Smooth muscle cell (in vitro differentiated cells): Measurements from ENCODE around the gene MCC. TPM values are rescaled to one million over a fixed set of nuclear protein-coding genes. Genes with fewer than 3 reads are reported as not detected.
A peak's percentile ranks its signal among the peaks of the same experiment; 100 is the strongest.

ENCODE experiments used
- DNase-seq: peaks from one replicate; lab custom pipeline; 2025; ENCODE audit not compliant: unreplicated experiment; lab: John Stamatoyannopoulos, UW
- H2AFZ ChIP-seq: fragments of 200-600 bp; sonication (generic); 2 replicates; pipeline ENCODE4 v1.6.0; 2016; ENCODE audit warnings: antibody characterized with exemption, low read depth, mild to moderate bottlenecking
- H3F3A ChIP-seq: fragments of 200-600 bp; sonication (generic); 2 replicates; pipeline ENCODE4 v1.6.0; 2017; ENCODE audit warnings: antibody characterized with exemption, low read depth
- H3K27ac ChIP-seq: fragments of 200-600 bp; sonication (generic); 2 replicates; pipeline ENCODE4 v1.5.1; 2016; ENCODE audit warnings: low read depth, mild to moderate bottlenecking
- H3K27me3 ChIP-seq: fragments of 200-600 bp; sonication (generic); 2 replicates; pipeline ENCODE4 v1.6.1; 2016; ENCODE audit warnings: low read depth, mild to moderate bottlenecking
- H3K36me3 ChIP-seq: fragments of 200-600 bp; sonication (generic); 2 replicates; pipeline ENCODE4 v1.5.1; 2016; ENCODE audit warnings: low read depth
- H3K4me1 ChIP-seq: fragments of 200-600 bp; sonication (generic); 2 replicates; pipeline ENCODE4 v1.5.1; 2016; ENCODE audit warnings: low read depth
- H3K4me2 ChIP-seq: fragments of 200-600 bp; sonication (generic); 2 replicates; pipeline ENCODE4 v1.6.0; 2016; ENCODE audit warnings: mild to moderate bottlenecking
- H3K4me3 ChIP-seq: fragments of 200-600 bp; sonication (generic); 2 replicates; pipeline ENCODE4 v1.5.1; 2016; ENCODE audit warnings: mild to moderate bottlenecking
- H3K79me2 ChIP-seq: fragments of 200-600 bp; sonication (generic); 2 replicates; pipeline ENCODE4 v1.6.0; 2016; ENCODE audit warnings: low read depth, mild to moderate bottlenecking
- H3K9ac ChIP-seq: fragments of 200-600 bp; sonication (generic); 2 replicates; pipeline ENCODE4 v1.6.0; 2016; ENCODE audit warnings: low read depth
- H3K9me3 ChIP-seq: fragments of 200-600 bp; sonication (generic); replicated peaks from 2 replicates; pipeline ENCODE4 v1.5.1; 2016; ENCODE audit warnings: low read depth
- H4K20me1 ChIP-seq: fragments of 200-600 bp; sonication (generic); 2 replicates; pipeline ENCODE4 v1.6.0; 2016; ENCODE audit warnings: low read depth
- CTCF ChIP-seq: fragments of 200-600 bp; sonication (generic); IDR thresholded peaks from 2 replicates; pipeline ENCODE4 v1.5.1; 2017; ENCODE audit warnings: borderline replicate concordance, mild to moderate bottlenecking, antibody characterized with exemption; ENCODE audit not compliant: insufficient read depth, poor library complexity, severe bottlenecking
- WGBS: methylation state at CpG from one replicate; pipeline ENCODE4 v1.1.7; 2016; ENCODE audit warnings: low lambda C conversion rate; 5-methylcytosine and 5-hydroxymethylcytosine counted together
- polyA plus RNA-seq: library from polyadenylated mRNA; unstranded; fragments of >200 nt; fragmentation: Nextera tagmentation; extraction: Ambion mirVana; gene quantifications from 2 replicates; pipeline ENCODE4 v1.2.1, GENCODE V29; 2016
- total RNA-seq: library from RNA; depleted of rRNA; stranded (reverse); fragments of >200 nt; gene quantifications from 2 replicates; pipeline ENCODE4 v1.2.3, GENCODE V29; 2014

The MCC gene
- total and polyA plus RNA-seq, 2 experiments from 2014 or later: 5.8 to 19.2 TPM

DNA sequence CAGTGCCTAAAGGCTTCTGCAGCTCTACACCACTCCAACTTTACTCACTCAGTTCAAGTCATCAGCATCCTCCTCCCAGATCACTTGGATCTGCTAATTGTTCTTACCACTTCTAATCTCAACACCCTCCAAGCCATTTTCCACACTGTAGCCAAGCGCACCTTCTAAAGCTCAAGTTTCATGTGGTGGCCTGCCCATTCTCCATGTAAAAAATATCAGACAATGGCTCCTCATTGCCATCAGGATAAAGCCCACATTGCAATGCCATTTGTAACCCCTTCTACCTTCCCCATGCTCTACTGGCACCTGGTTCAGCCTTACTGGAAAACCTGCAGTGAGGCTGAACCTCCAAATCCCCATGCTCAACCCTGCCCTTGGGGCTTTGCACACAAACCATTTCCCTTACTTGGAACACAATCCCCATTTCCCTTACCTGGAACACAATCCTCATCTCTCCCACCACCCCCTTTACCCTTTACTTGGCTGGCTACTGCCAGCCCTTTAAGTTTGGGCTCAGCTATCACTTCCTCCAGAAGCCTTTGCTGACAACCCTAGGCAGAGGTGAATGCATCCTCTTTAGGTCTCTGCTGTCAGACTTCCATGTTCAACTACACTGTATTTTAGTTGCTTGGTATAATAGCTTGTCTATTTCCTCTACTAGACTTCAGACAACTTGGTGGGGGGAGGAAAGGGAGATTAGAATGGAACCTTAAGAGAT, 273.5 kb downstream of the MCC start:
- TF ChIP-seq CTCF: no peak
- H3K79me2 ChIP-seq: no peaks in the 10 kb centered on the region
- H4K20me1 ChIP-seq: peaks cover 46% of the 10 kb centered on the region
- no peaks in the 10 kb centered on the region for H3K9me3 ChIP-seq
- H3K4me2 ChIP-seq: no peak overlapping the region
- H2AFZ ChIP-seq: no peak overlapping the region
- no peak for DNase-seq
- no peaks in the 10 kb centered on the region for H3F3A ChIP-seq
- H3K27me3 ChIP-seq: no peaks in the 10 kb centered on the region
- peaks cover 32% of the 10 kb centered on the region for H3K4me1 ChIP-seq
- no peak overlapping the region for H3K4me3 ChIP-seq
- no peaks in the 10 kb centered on the region for H3K36me3 ChIP-seq
- no peak overlapping the region for H3K27ac ChIP-seq
- no peak overlapping the region for H3K9ac ChIP-seq
- 83% methylated on average over 1 of the region's 1 CpG for WGBS

GRCh38 chr5:113213551-113214425, 274.5 kb downstream of the MCC start:
- H3F3A ChIP-seq: no peaks in the 10 kb centered on the region
- H3K27ac ChIP-seq: no peak overlapping the region
- WGBS: 78% methylated on average over 14 of the region's 14 CpGs
- H3K4me2 ChIP-seq: peak overlapping the region; percentile 22
- H3K4me1 ChIP-seq: peaks cover 32% of the 10 kb centered on the region
- no peak overlapping the region for H2AFZ ChIP-seq
- peaks cover 44% of the 10 kb centered on the region for H4K20me1 ChIP-seq
- no peak for TF ChIP-seq CTCF
- no peaks in the 10 kb centered on the region for H3K27me3 ChIP-seq
- no peak overlapping the region for H3K9ac ChIP-seq
- H3K79me2 ChIP-seq: no peaks in the 10 kb centered on the region
- H3K4me3 ChIP-seq: no peak overlapping the region
- H3K36me3 ChIP-seq: no peaks in the 10 kb centered on the region
- DNase-seq: no peak
- no peaks in the 10 kb centered on the region for H3K9me3 ChIP-seq

- H3K4me2 ChIP-seq: peak overlapping the region; percentile 12
- no peak for DNase-seq
Measured at GRCh38 chr5:113212244-113212920, 275.9 kb downstream of the MCC start.

More at GRCh38 chr5:113212244-113212920, 275.9 kb downstream of the MCC start:
- no peak for TF ChIP-seq CTCF
- no peak overlapping the region for H3K27ac ChIP-seq
- no peak overlapping the region for H3K9ac ChIP-seq
- H3K27me3 ChIP-seq: no peaks in the 10 kb centered on the region
- H3K4me3 ChIP-seq: no peak overlapping the region
- whole genome bisulfite sequencing: 26% methylated on average over 5 of the region's 5 CpGs
- no peaks in the 10 kb centered on the region for H3K36me3 ChIP-seq
- H3K4me1 ChIP-seq: peaks cover 29% of the 10 kb centered on the region
- no peaks in the 10 kb centered on the region for H3K9me3 ChIP-seq
- H3F3A ChIP-seq: no peaks in the 10 kb centered on the region
- no peaks in the 10 kb centered on the region for H3K79me2 ChIP-seq
- H4K20me1 ChIP-seq: peaks cover 51% of the 10 kb centered on the region
- no peak overlapping the region for H2AFZ ChIP-seq
